HG03432 (cell line): ENCODE data around the gene TUBA4B.
"Not testable (repeated sequence)": the region's sequence is repeated elsewhere in the genome, so short reads cannot be mapped to it uniquely, and the experiment has no call there.

Experiments used
- ATAC-seq: cut with Tn5 transposase; IDR thresholded peaks from one replicate; pipeline ENCODE4 v1.9.1; 2021; ENCODE audit warnings: mild to moderate bottlenecking, moderate library complexity; ENCODE audit not compliant: unreplicated experiment

TUBA4B gene

GRCh38 chr2:219309278-219309677 is 56.2 kb downstream of the TUBA4B start, which contains the start of gene PTPRN:
Gene PTPRN, minus strand, starts transcription at chr2:219309401. Its CDS starts 69 bp downstream, at chr2:219309332.
- no peak for ATAC-seq

GRCh38 chr2:219312683-219313263 is 59.7 kb downstream of the TUBA4B start:
- not testable (repeated sequence) for ATAC-seq

DNA sequence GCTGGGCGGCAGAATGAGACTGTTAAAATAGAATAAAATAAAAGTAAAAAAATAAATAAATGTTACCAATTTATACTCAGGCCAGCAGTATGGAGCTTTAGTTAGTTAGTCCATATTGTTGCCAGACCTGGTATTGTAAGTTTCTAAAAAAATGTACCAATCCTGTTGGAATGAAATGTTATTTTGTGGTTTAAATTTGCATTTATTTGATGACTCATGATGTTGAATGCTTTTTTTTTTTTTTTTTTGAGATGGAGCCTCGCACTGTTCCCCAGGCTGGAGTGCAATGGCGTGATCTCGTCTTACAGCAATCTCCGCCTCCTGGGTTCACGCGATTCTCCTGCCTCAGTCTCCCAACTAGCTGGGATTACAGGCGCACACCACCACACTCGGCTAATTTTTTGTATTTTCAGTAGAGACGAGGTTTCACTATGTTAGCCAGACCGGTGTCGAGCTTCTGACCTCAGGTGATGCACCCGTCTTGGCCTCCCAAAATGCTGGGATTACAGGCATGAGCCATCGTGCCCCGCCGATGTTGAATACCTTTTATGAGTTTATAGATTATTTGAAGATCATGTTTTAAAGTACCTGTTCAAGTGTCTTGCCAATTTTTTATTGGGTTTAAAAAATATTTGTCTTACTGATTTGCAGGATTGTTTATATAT is 61.9 kb downstream of the TUBA4B start:
- no peak for ATAC-seq
